Activated B cell treated with CpG ODN at 0.5 μM for 24 hours (primary cell): ENCODE measurements around the gene FNDC11. TPM values are rescaled to one million over a fixed set of nuclear protein-coding genes. Genes with fewer than 3 reads are reported as not detected.

ENCODE experiments used
- ATAC-seq: fragments of 200-7000 bp; cut with Tn5 transposase; one replicate; pipeline ENCODE4 v1.10.0; 2021; ENCODE audit warnings: low read depth, mild to moderate bottlenecking, moderate library complexity
- CTCF ChIA-PET: fragments of 350-600 bp; sonication (Branson Sonifier 250); formaldehyde crosslinking; loops from one replicate; lab custom pipeline; 2021; ENCODE audit warnings: antibody characterized with exemption; lab: Charles Lee
- POLR2A ChIA-PET: fragments of 350-600 bp; sonication (Branson Sonifier 250); formaldehyde crosslinking; loops from one replicate; lab custom pipeline; 2021; ENCODE audit warnings: antibody characterized with exemption; lab: Charles Lee
- DNase-seq: peaks from one replicate; pipeline ENCODE4 v3.0.0; 2022
- H3K27ac Mint-ChIP-seq: one replicate; pipeline ENCODE4 v1.8.0; 2020; ENCODE audit warnings: mixed read lengths
- H3K27me3 Mint-ChIP-seq: one replicate; pipeline ENCODE4 v1.8.0; 2021; ENCODE audit warnings: mixed read lengths
- H3K36me3 Mint-ChIP-seq: one replicate; pipeline ENCODE4 v1.8.0; 2021; ENCODE audit warnings: low read depth, mixed read lengths
- H3K4me1 Mint-ChIP-seq: one replicate; pipeline ENCODE4 v1.8.0; 2021; ENCODE audit warnings: mixed read lengths
- H3K4me3 Mint-ChIP-seq: one replicate; pipeline ENCODE4 v1.8.0; 2020; ENCODE audit warnings: mild to moderate bottlenecking, mixed read lengths
- H3K9me3 Mint-ChIP-seq: one replicate; pipeline ENCODE4 v1.8.0; 2020; ENCODE audit warnings: mixed read lengths
- CTCF ChIP-seq: fragments of 200-600 bp; IDR thresholded peaks from one replicate; pipeline ENCODE4 v1.8.0; 2022; ENCODE audit warnings: antibody characterized with exemption, mild to moderate bottlenecking
- intact Hi-C: fragments of 100-400 bp; cut with micrococcal nuclease; formaldehyde crosslinking; loops from one replicate; pipeline ENCODE4 v1.15.1; 2024
- total RNA-seq: library from RNA; stranded (reverse); gene quantifications from 2 replicates; pipeline ENCODE4 v1.2.3, GENCODE V29; 2022

Gene FNDC11
- total RNA-seq, 1 donor from 2014 or later, result 0.78 TPM

GRCh38 chr20:63554361-63555278 lies 661 bp downstream of the FNDC11 start:
- TF ChIP-seq CTCF, result no peak
- Mint-ChIP-seq H3K36me3 (peaks cover 8% of the 10 kb centered on the region), H3K27ac (peak overlapping the region; percentile 83), H3K27me3 (no peaks in the 10 kb centered on the region), H3K4me1 (peaks cover 41% of the 10 kb centered on the region), H3K9me3 (no peaks in the 10 kb centered on the region), H3K4me3 (peak overlapping the region; percentile 84)
- CTCF ChIA-PET, result interaction anchor here (0.7 kb wide), 1 partner anchor 17 kb away, joined by 3 read pairs; the partner anchor contains the start of gene PTK6
- ATAC-seq (peak; percentile 9), DNase-seq (peak; percentile 59)
- POLR2A ChIA-PET, result interaction anchor here (1.0 to 4.6 kb wide), 12 partner anchors 8 to 153 kb away, joined by 3 to 42 read pairs (median 6); partner anchors contain the start of genes ARFRP1, HELZ2, PTK6 and TNFRSF6B
- intact Hi-C loops, result loop anchor here (1.0 to 5.0 kb wide), 4 partner anchors 13 to 403 kb away; partner anchors contain the start of genes HELZ2, LIME1, SLC2A4RG and UCKL1

GRCh38 chr20:63555661-63556381 lies 1.9 kb downstream of the FNDC11 start:
- ChIA-PET CTCF (no interaction called here), POLR2A (interaction anchor here (0.9 to 1.4 kb wide), 2 partner anchors 9 to 11 kb away, joined by 5 read pairs; no protein-coding TSS in a partner anchor)
- Mint-ChIP-seq H3K27ac (no peak overlapping the region), H3K4me1 (peaks cover 38% of the 10 kb centered on the region), H3K9me3 (no peaks in the 10 kb centered on the region), H3K27me3 (no peaks in the 10 kb centered on the region), H3K4me3 (no peak overlapping the region), H3K36me3 (peaks cover 15% of the 10 kb centered on the region)
- intact Hi-C loops, result no loop called here
- no peak for TF ChIP-seq CTCF
- ATAC-seq (no peak), DNase-seq (no peak)

- peaks cover 30% of the 10 kb centered on the region for H3K4me1 Mint-ChIP-seq
- intact Hi-C loops, result no loop called here
- H3K9me3 Mint-ChIP-seq, result no peaks in the 10 kb centered on the region
- DNase-seq (no peak), ATAC-seq (no peak)
- CTCF ChIA-PET, result no interaction called here
- no peaks in the 10 kb centered on the region for H3K27me3 Mint-ChIP-seq
- no peak for TF ChIP-seq CTCF
- POLR2A ChIA-PET, result no interaction called here
- no peak overlapping the region for H3K27ac Mint-ChIP-seq
- H3K36me3 Mint-ChIP-seq, result peaks cover 20% of the 10 kb centered on the region
- peak overlapping the region; percentile 8 for H3K4me3 Mint-ChIP-seq
Observed at GRCh38 chr20:63556873-63557478, 3.0 kb downstream of the FNDC11 start.

GRCh38 chr20:63557481-63557891 lies 3.5 kb downstream of the FNDC11 start:
- ChIA-PET POLR2A (no interaction called here), CTCF (no interaction called here)
- ATAC-seq (no peak), DNase-seq (no peak)
- no peaks in the 10 kb centered on the region for H3K9me3 Mint-ChIP-seq
- no peak for TF ChIP-seq CTCF
- H3K36me3 Mint-ChIP-seq, result peaks cover 20% of the 10 kb centered on the region
- no peak overlapping the region for H3K27ac Mint-ChIP-seq
- peaks cover 26% of the 10 kb centered on the region for H3K4me1 Mint-ChIP-seq
- H3K4me3 Mint-ChIP-seq, result no peak overlapping the region
- no peaks in the 10 kb centered on the region for H3K27me3 Mint-ChIP-seq
- intact Hi-C loops, result no loop called here
